Testis (tissue), 3 donors: ENCODE data around the gene CLEC20A. TPM values are rescaled to one million over a fixed set of nuclear protein-coding genes. Genes with fewer than 3 reads are reported as not detected.

Source experiments
- DNase-seq: peaks from one replicate; pipeline ENCODE4 v3.0.0-alpha.2; 2019
- H3K27ac ChIP-seq, 2 donors: fragments of 200-600 bp; sonication (generic); one replicate each; pipeline ENCODE4 v1.5.1; 2019
- H3K27me3 ChIP-seq: fragments of 200-600 bp; sonication (generic); one replicate; pipeline ENCODE4 v1.5.1; 2019
- H3K36me3 ChIP-seq: fragments of 200-600 bp; sonication (generic); one replicate; pipeline ENCODE4 v1.5.1; 2017; ENCODE audit warnings: low read depth; ENCODE audit errors: missing control alignments
- H3K4me1 ChIP-seq: fragments of 200-600 bp; sonication (generic); one replicate; pipeline ENCODE4 v1.5.1; 2019
- H3K4me3 ChIP-seq, 2 donors: fragments of 200-600 bp; sonication (generic); one replicate each; pipeline ENCODE4 v1.5.1; 2017 to 2019
- H3K9me3 ChIP-seq: fragments of 200-600 bp; sonication (generic); one replicate; pipeline ENCODE4 v1.5.1; 2017
- CTCF ChIP-seq, 3 experiments: fragments of 450-650 bp in 2 of 3; fragments of 200-600 bp in 1 of 3; sonication (generic) in 1 of 3; IDR thresholded peaks; one replicate each; pipeline ENCODE4 v1.5.1; 2016 to 2019; ENCODE audit warnings: antibody characterized with exemption in 3 of 3, mild to moderate bottlenecking in 2 of 3, moderate library complexity in 1 of 3
- POLR2A ChIP-seq: fragments of 450-650 bp; IDR thresholded peaks from one replicate; pipeline ENCODE4 v1.6.1; 2017; ENCODE audit warnings: antibody characterized with exemption, mild to moderate bottlenecking, moderate library complexity
- WGBS, 2 donors: methylation state at CpG; one replicate each; pipeline ENCODE4 v1.1.5; 2018; 5-methylcytosine and 5-hydroxymethylcytosine counted together
- intact Hi-C: fragments of 100-400 bp; cut with DNase I; formaldehyde crosslinking; loops from one replicate; pipeline ENCODE4 v1.15.1; 2023; ENCODE audit warnings: low total_unique reads
- polyA plus RNA-seq: library from polyadenylated mRNA; stranded (reverse); fragments of 350-450 nt; fragmentation: Illumina TruSeq; extraction: RNeasy Lipid Tissue Mini Kit (QIAGEN cat#74804); gene quantifications from one replicate; pipeline ENCODE4 v1.2.3, GENCODE V29; 2014; ENCODE audit warnings: low read depth, low replicate concordance; ENCODE audit not compliant: insufficient read depth
- total RNA-seq, 2 donors: library from RNA; depleted of rRNA; stranded (reverse); fragments of >200 nt; gene quantifications; one replicate each; pipeline ENCODE4 v1.2.3, GENCODE V29; 2016

The CLEC20A gene
- total and polyA plus RNA-seq, 3 donors from 2014 or later = 1.1 to 7.5 (median 6.1) TPM

- no peak overlapping the region for H3K27ac ChIP-seq
- DNase-seq = no peak
- no peaks in the 10 kb centered on the region for H3K27me3 ChIP-seq
- WGBS, 2 donors = 98 to 100% methylated on average over 1 to 8 of the region's 8 CpGs
- no peaks in the 10 kb centered on the region for H3K36me3 ChIP-seq
- H3K4me3 ChIP-seq = no peak overlapping the region
- no peaks in the 10 kb centered on the region for H3K9me3 ChIP-seq
- TF ChIP-seq CTCF (IDR thresholded peaks at IDR 0.05) = no peak
- no peak for TF ChIP-seq POLR2A
- intact Hi-C loops = no loop called here
- H3K4me1 ChIP-seq = no peaks in the 10 kb centered on the region
These were observed 6.6 kb downstream of the CLEC20A start for GRCh38 chr1:178490136-178490535.

DNA sequence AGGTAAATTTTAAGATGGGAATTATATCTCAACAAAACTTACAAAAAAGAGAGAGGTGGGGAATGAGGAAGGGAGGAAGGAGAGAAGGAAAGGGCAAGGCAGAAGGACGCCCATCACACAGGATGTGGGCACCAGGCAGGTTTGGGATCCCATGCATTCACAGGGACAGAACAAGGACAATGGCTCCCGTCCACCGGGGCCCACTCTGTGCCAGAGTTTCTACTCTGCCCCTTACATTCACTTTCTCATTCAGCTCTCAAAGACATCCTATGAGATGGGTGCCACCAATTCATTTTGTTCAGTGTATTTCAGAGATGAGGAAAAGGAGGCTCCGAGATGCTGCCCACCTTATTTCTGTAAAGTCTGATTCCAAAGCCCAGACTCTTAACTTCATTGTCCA is 7.4 kb downstream of the CLEC20A start:
- Histone ChIP-seq H3K27ac (no peak overlapping the region), H3K4me3 (no peak overlapping the region), H3K9me3 (no peaks in the 10 kb centered on the region), H3K4me1 (no peaks in the 10 kb centered on the region), H3K27me3 (no peaks in the 10 kb centered on the region), H3K36me3 (no peaks in the 10 kb centered on the region)
- TF ChIP-seq CTCF (IDR thresholded peaks at IDR 0.05) (no peak), POLR2A (no peak)
- DNase-seq = no peak
- 86 to 88% methylated on average over 4 of the region's 4 CpGs for WGBS, 2 donors
- intact Hi-C loops = no loop called here

DNA sequence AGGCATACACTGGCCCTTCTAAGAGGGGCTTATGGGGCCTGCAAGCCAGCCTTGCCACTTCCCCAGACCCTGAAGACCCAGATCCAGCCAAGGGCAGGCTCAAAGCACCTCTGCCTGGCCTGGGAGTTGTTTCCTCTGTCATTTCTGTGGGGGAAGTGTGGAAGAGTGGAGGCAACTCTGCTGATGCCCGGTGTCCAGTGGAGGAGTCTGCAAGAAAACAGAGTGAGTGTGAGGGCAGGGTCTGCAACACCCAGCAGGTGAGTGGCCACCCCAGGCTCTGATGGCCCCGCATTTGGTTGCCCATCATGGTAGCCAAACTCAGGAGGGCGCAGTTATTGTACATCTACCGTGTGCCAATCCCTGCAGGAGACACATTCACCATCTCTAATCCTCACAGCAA is 8.4 kb downstream of the CLEC20A start:
- DNase-seq = no peak
- no peak for TF ChIP-seq CTCF (IDR thresholded peaks at IDR 0.05)
- TF ChIP-seq POLR2A = no peak
- H3K27ac ChIP-seq = no peak overlapping the region

GRCh38 chr1:178487070-178487615 is 9.6 kb downstream of the CLEC20A start:
- Histone ChIP-seq H3K27me3 (no peaks in the 10 kb centered on the region), H3K9me3 (no peaks in the 10 kb centered on the region), H3K36me3 (no peaks in the 10 kb centered on the region), H3K4me3 (peak overlapping the region; percentile 29), H3K4me1 (no peaks in the 10 kb centered on the region), H3K27ac (no peak overlapping the region)
- 46 to 54% methylated on average over 7 to 19 of the region's 20 CpGs for WGBS, 2 donors
- TF ChIP-seq POLR2A = no peak
- no peak for TF ChIP-seq CTCF (IDR thresholded peaks at IDR 0.05)
- intact Hi-C loops = no loop called here
- no peak for DNase-seq

More for the DNA sequence above, 8.4 kb downstream of the CLEC20A start:
- no peaks in the 10 kb centered on the region for H3K27me3 ChIP-seq
- H3K36me3 ChIP-seq = no peaks in the 10 kb centered on the region
- 86 to 92% methylated on average over 4 of the region's 4 CpGs for WGBS, 2 donors
- H3K9me3 ChIP-seq = no peaks in the 10 kb centered on the region
- no peak overlapping the region for H3K4me3 ChIP-seq
- intact Hi-C loops = no loop called here
- H3K4me1 ChIP-seq = no peaks in the 10 kb centered on the region
